ENCODE results near the gene BATF3.
"Not testable (repeated sequence)": the region's sequence is repeated elsewhere in the genome, so short reads cannot be mapped to it uniquely, and the experiment has no call there.

The BATF3 gene

GRCh38 chr1:212655668-212656440 lies 43.8 kb downstream of the BATF3 start:
- no peak for DNase-seq

- DNase-seq, result no peak
Measured at GRCh38 chr1:212652609-212653008, 47.0 kb downstream of the BATF3 start.

GRCh38 chr1:212651977-212652376 lies 47.7 kb downstream of the BATF3 start:
- DNase-seq, result no peak

DNA sequence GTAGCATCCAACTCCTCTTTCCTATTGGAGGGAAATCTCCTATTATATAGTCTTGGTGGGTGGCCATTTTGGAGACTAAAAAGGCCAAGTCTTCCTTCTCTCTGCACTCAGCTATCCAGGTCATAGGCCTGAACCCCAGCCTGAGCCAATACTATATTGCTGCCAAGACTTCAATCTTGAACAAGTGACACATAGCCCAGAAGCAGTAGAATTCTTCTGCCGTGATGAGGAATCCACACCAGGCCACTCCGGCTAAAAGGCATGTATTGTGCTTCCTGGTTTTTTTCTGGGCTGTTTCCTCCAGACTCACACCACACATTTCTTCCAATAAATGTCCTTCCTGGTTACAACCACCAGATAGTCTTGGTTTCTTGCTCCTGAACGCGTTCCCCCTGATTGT lies 48.1 kb downstream of the BATF3 start:
- DNase-seq, result no peak

DNA sequence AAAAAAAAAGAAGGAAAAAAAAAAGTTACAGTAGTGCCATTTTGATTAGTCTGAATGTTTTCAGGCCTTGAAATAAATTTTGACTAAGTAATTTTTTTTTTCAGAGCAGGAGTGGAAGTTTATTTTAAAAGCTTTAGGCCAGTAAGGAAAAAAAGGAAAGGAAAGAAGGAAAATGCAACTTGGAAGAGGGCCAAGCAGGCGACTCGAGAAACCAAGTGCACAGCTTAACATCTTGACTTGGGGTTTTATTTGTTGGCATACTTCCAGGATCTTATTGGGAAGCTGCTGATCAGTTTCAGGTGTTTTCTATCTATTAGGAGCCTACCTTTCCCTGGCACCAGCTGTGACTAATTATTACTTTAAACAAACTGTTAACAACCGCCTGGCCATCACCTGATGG lies 49.4 kb downstream of the BATF3 start:
- DNase-seq, result no peak

GRCh38 chr1:212649020-212649419 lies 50.6 kb downstream of the BATF3 start:
- no peak for DNase-seq

DNA sequence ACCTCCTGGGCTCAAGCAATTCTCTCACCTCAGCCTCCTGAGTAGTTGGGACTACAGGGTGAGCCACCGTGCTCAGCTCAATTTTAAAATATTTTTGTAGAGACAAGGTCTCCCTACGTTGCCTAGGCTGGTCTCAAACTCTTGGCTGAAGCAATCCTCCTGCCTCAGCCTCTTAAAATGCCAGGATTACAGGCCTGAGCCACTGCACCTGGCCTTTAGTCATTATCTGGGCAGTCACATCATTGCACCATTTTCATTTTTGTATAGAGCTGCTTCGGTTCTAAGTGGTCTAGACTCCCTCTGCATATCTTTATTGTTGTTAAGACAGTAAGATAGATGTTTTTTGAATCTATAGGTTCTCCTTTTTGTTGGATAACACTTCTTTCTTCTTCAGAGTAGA lies 51.2 kb downstream of the BATF3 start:
- DNase-seq, result no peak

DNA sequence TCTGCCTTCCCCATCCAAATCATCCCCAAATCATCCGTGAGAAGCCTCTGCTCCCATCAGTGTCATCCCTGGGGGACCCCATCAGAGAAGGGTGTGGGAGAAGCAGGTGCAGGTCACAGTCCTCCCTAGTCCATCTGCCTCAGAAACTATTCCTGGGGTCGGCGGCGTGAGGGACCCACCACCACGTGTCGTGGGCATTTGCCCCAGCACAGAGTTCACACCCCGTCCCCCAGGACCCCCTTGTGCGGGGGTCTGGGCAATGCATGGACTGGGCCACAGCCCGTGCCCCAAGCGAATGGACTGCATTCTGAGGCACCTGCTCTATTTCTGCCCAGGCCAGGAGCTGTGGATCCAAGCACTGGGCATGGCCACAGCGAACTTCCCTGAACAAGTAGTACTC lies 52.6 kb downstream of the BATF3 start:
- DNase-seq, result no peak

- no peak for DNase-seq
Measured at GRCh38 chr1:212646588-212646987, 53.1 kb downstream of the BATF3 start.

GRCh38 chr1:212645546-212646543 lies 53.8 kb downstream of the BATF3 start:
- no peak for DNase-seq

GRCh38 chr1:212644866-212645545 lies 54.6 kb downstream of the BATF3 start:
- no peak for DNase-seq

DNA sequence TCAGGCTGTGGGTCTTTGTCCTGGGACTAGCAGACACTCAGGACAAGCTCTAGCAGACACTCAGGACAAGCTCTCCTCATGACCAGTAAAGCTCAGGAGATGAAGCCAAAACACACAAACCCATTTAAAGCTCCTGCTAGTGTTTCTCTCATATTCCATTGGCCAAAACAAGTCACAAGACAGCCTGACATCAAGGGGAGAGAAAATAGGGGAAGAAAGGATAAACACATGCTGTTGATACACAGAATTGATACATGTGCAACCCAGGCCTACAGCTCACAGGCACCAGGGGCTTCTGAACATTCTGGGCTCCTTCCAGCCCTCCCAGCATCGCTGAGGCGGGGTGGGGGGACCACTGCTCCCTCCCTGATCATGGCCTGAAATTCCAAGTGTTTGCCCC lies 55.8 kb downstream of the BATF3 start:
- DNase-seq, result no peak

- no peak for DNase-seq
Measured at GRCh38 chr1:212641956-212642355, 57.7 kb downstream of the BATF3 start.

- DNase-seq, result no peak
Measured at GRCh38 chr1:212640223-212640878, 59.3 kb downstream of the BATF3 start.

- DNase-seq, result not testable (repeated sequence)
Measured at GRCh38 chr1:212639524-212639923, 60.1 kb downstream of the BATF3 start.

- DNase-seq, result no peak
Measured at GRCh38 chr1:212638492-212639151, 61.0 kb downstream of the BATF3 start.

DNA sequence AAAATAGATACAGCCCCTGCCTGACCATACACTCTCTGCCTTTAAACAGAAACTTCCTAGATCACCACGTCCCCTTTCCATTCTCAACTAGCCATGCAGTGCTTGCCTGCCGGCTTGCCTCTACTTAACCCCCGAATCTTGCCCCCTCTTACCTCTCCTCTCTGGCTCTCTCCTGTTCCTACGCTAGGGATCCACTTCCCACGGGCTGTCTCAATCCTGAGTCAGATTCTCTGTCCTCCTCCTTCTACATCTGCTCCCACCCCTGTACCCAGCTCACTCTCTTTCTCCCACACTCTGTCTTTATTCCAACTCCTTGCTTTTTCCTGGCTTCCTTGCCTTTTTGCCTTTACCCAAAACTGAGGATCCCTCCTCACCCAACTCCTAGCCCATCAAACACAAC lies 61.7 kb downstream of the BATF3 start:
- no peak for DNase-seq

All from stimulated activated CD4-positive, alpha-beta T cell treated with anti-CD3 and anti-CD28 coated beads, Interleukin-2, amount 100 ng/mL, for 24 hours (primary cell).